WTC11 (cell line): Measurements from ENCODE around the gene MRPL32. TPM values are rescaled to one million over a fixed set of nuclear protein-coding genes. Genes with fewer than 3 reads are reported as not detected.

Source experiments
- ATAC-seq: fragments of 200-7000 bp; cut with Tn5 transposase; 2 replicates; pipeline ENCODE4 v1.10.0; 2021; ENCODE audit warnings: mild to moderate bottlenecking, moderate library complexity
- CTCF ChIA-PET: fragments of 300-600 bp; sonication (Branson Sonifier 250); formaldehyde crosslinking; loops from one replicate; lab custom pipeline; 2021; ENCODE audit warnings: antibody characterized with exemption; lab: Charles Lee
- POLR2A ChIA-PET: fragments of 350-600 bp; sonication (Branson Sonifier 250); formaldehyde crosslinking; loops from one replicate; lab custom pipeline; 2021; ENCODE audit warnings: antibody characterized with exemption; lab: Charles Lee
- DNase-seq: peaks from one replicate; pipeline ENCODE4 v3.0.0; 2021; ENCODE audit warnings: low spot score
- H3K27ac Mint-ChIP-seq: 2 replicates; pipeline ENCODE4 v1.8.0; 2021; ENCODE audit warnings: mixed read lengths
- H3K27me3 Mint-ChIP-seq: 2 replicates; pipeline ENCODE4 v1.8.0; 2021; ENCODE audit warnings: low read depth, mild to moderate bottlenecking, moderate library complexity, mixed read lengths
- H3K36me3 Mint-ChIP-seq: 2 replicates; pipeline ENCODE4 v1.8.0; 2021; ENCODE audit warnings: mixed read lengths
- H3K4me1 Mint-ChIP-seq: 2 replicates; pipeline ENCODE4 v1.8.0; 2022; ENCODE audit warnings: mixed read lengths
- H3K4me3 Mint-ChIP-seq: 2 replicates; pipeline ENCODE4 v1.8.0; 2021; ENCODE audit warnings: mild to moderate bottlenecking, moderate library complexity, mixed read lengths
- H3K9me3 Mint-ChIP-seq: 2 replicates; pipeline ENCODE4 v1.8.0; 2021; ENCODE audit warnings: mixed read lengths
- AR ChIP-seq: fragments of 250-450 bp; sonication (Bioruptor Pico); IDR thresholded peaks from 2 replicates; pipeline ENCODE4 v1.9.0; 2021; ENCODE audit warnings: mild to moderate bottlenecking
- ARID4B ChIP-seq: sonication (generic); formaldehyde crosslinking; IDR thresholded peaks from 2 replicates; pipeline ENCODE4 v1.8.0; 2023; ENCODE audit warnings: missing genetic modification reagents, mild to moderate bottlenecking, borderline replicate concordance
- GTF2I ChIP-seq: fragments of 250-450 bp; sonication (Bioruptor Pico); conservative IDR thresholded peaks from 2 replicates; pipeline ENCODE4 v1.4.0; 2021; ENCODE audit warnings: mild to moderate bottlenecking
- HMGXB4 ChIP-seq: sonication (generic); formaldehyde crosslinking; IDR thresholded peaks from 2 replicates; pipeline ENCODE4 v1.8.1; 2023; ENCODE audit warnings: mild to moderate bottlenecking, moderate library complexity, missing genetic modification reagents
- IRF1 ChIP-seq: sonication (generic); formaldehyde crosslinking; IDR thresholded peaks from 2 replicates; pipeline ENCODE4 v1.8.0; 2023; ENCODE audit warnings: missing genetic modification reagents
- IRF2 ChIP-seq: sonication (generic); formaldehyde crosslinking; IDR thresholded peaks from 2 replicates; pipeline ENCODE4 v1.8.0; 2022; ENCODE audit warnings: low read depth, missing genetic modification reagents, borderline replicate concordance
- JAZF1 ChIP-seq: fragments of 250-450 bp; sonication (Bioruptor Pico); IDR thresholded peaks from 2 replicates; pipeline ENCODE4 v1.9.0; 2021; ENCODE audit warnings: moderate library complexity, mild to moderate bottlenecking, inconsistent platforms
- MAX ChIP-seq: sonication (generic); formaldehyde crosslinking; IDR thresholded peaks from 2 replicates; pipeline ENCODE4 v1.8.0; 2022; ENCODE audit warnings: mild to moderate bottlenecking, missing genetic modification reagents
- NFATC4 ChIP-seq: fragments of 250-450 bp; sonication (Bioruptor Pico); IDR thresholded peaks from 2 replicates; pipeline ENCODE4 v1.9.0; 2021; ENCODE audit warnings: mild to moderate bottlenecking
- PREB ChIP-seq: sonication (generic); formaldehyde crosslinking; IDR thresholded peaks from 2 replicates; pipeline ENCODE4 v1.8.1; 2022; ENCODE audit warnings: mild to moderate bottlenecking, missing genetic modification reagents, moderate library complexity, borderline replicate concordance
- TEAD4 ChIP-seq: sonication (generic); formaldehyde crosslinking; IDR thresholded peaks from 2 replicates; pipeline ENCODE4 v1.8.0; 2022; ENCODE audit warnings: mild to moderate bottlenecking, missing genetic modification reagents
- USF2 ChIP-seq: sonication (generic); formaldehyde crosslinking; IDR thresholded peaks from 2 replicates; pipeline ENCODE4 v1.8.1; 2023; ENCODE audit warnings: mild to moderate bottlenecking, missing genetic modification reagents, moderate library complexity
- ZBTB43 ChIP-seq: sonication (generic); formaldehyde crosslinking; IDR thresholded peaks from 2 replicates; pipeline ENCODE4 v1.8.1; 2023; ENCODE audit warnings: mild to moderate bottlenecking, missing genetic modification reagents
- ZNF423 ChIP-seq: fragments of 250-450 bp; sonication (Bioruptor Pico); IDR thresholded peaks from 2 replicates; pipeline ENCODE4 v2.1.2; 2022; ENCODE audit warnings: mild to moderate bottlenecking, moderate library complexity
- ZNF532 ChIP-seq: fragments of 250-450 bp; sonication (Bioruptor Pico); IDR thresholded peaks from 2 replicates; pipeline ENCODE4 v1.9.0; 2021; ENCODE audit warnings: mild to moderate bottlenecking, borderline replicate concordance
- total RNA-seq: library from RNA; stranded (reverse); gene quantifications from 3 replicates; pipeline ENCODE4 v1.2.3, GENCODE V29; 2021

Gene MRPL32
- total RNA-seq, 1 experiment from 2014 or later = 84.4 TPM

- TF ChIP-seq ARID4B (CRISPR knock-in tag) = no peak
- TF ChIP-seq ZNF423 = no peak
- TF ChIP-seq USF2 (CRISPR knock-in tag) = no peak
- no peak for TF ChIP-seq NFATC4 (CRISPR knock-in tag)
- no peak for TF ChIP-seq IRF2 (CRISPR knock-in tag)
- TF ChIP-seq ZBTB43 (CRISPR knock-in tag) = no peak
- TF ChIP-seq MAX (CRISPR knock-in tag) = no peak
- TF ChIP-seq IRF1 (CRISPR knock-in tag) = no peak
Observed at GRCh38 chr7:42984137-42984536, 52.0 kb downstream of the MRPL32 start (continued).

- no peaks in the 10 kb centered on the region for H3K27me3 Mint-ChIP-seq
- peaks cover 4% of the 10 kb centered on the region for H3K36me3 Mint-ChIP-seq
- peaks cover 30% of the 10 kb centered on the region for H3K9me3 Mint-ChIP-seq
- no peak overlapping the region for H3K27ac Mint-ChIP-seq
- CTCF ChIA-PET = no interaction called here
- POLR2A ChIA-PET = no interaction called here
- no peaks in the 10 kb centered on the region for H3K4me1 Mint-ChIP-seq
- no peak for DNase-seq
- TF ChIP-seq ZNF532 (CRISPR knock-in tag) (no peak), HMGXB4 (CRISPR knock-in tag) (no peak), AR (CRISPR knock-in tag) (no peak), NFATC4 (CRISPR knock-in tag) (no peak), GTF2I (no peak), TEAD4 (no peak), JAZF1 (CRISPR knock-in tag) (no peak), PREB (CRISPR knock-in tag) (no peak)
- no peak for ATAC-seq
- no peak overlapping the region for H3K4me3 Mint-ChIP-seq
Observed at GRCh38 chr7:42986213-42986612, 54.0 kb downstream of the MRPL32 start.
